ENCODE measurements around the gene TUBB3.

DNA sequence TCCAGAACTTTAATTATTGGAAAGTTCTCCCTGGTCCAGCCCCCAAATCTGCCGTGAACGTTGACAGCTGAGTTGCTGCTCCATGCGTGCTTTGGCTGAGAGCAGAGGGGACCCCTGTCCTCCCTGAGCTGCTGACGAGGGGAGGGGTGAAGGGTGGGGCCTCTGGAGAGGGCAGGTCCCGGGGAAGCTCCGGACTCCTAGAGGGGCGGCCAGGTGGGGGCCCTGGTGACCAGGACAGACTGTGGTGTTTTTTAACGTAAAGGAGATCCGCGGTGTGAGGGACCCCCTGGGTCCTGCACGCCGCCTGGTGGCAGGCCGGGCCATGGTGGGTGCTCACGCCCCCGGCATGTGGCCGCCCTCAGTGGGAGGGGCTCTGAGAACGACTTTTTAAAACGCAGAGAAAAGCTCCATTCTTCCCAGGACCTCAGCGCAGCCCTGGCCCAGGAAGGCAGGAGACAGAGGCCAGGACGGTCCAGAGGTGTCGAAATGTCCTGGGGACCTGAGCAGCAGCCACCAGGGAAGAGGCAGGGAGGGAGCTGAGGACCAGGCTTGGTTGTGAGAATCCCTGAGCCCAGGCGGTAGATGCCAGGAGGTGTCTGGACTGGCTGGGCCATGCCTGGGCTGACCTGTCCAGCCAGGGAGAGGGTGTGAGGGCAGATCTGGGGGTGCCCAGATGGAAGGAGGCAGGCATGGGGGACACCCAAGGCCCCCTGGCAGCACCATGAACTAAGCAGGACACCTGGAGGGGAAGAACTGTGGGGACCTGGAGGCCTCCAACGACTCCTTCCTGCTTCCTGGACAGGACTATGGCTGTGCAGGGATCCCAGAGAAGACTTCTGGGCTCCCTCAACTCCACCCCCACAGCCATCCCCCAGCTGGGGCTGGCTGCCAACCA is 4.4 kb upstream of the TUBB3 start, which contains the start of gene MC1R:
- TF ChIP-seq POLR2A (IDR thresholded peaks at IDR 0.05) (no peak), POLR2AphosphoS5 (IDR thresholded peaks at IDR 0.05) (no peak)
- TF ChIP-seq, protein P1, sequence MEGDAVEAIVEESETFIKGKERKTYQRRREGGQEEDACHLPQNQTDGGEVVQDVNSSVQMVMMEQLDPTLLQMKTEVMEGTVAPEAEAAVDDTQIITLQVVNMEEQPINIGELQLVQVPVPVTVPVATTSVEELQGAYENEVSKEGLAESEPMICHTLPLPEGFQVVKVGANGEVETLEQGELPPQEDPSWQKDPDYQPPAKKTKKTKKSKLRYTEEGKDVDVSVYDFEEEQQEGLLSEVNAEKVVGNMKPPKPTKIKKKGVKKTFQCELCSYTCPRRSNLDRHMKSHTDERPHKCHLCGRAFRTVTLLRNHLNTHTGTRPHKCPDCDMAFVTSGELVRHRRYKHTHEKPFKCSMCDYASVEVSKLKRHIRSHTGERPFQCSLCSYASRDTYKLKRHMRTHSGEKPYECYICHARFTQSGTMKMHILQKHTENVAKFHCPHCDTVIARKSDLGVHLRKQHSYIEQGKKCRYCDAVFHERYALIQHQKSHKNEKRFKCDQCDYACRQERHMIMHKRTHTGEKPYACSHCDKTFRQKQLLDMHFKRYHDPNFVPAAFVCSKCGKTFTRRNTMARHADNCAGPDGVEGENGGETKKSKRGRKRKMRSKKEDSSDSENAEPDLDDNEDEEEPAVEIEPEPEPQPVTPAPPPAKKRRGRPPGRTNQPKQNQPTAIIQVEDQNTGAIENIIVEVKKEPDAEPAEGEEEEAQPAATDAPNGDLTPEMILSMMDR (IDR thresholded peaks at IDR 0.05) = peak in 3 of 4 experiments; percentile 22 to 43 (median 40)

Data from gastroesophageal sphincter (tissue), 3 donors.